SIG-M5 (cell line): Measurements from ENCODE around the gene HS6ST3.
"Not testable (repeated sequence)": the region's sequence is repeated elsewhere in the genome, so short reads cannot be mapped to it uniquely, and the experiment has no call there.

Experiments
- DNase-seq: peaks from one replicate; lab custom pipeline; 2025; lab: John Stamatoyannopoulos, UW

The HS6ST3 gene

DNA sequence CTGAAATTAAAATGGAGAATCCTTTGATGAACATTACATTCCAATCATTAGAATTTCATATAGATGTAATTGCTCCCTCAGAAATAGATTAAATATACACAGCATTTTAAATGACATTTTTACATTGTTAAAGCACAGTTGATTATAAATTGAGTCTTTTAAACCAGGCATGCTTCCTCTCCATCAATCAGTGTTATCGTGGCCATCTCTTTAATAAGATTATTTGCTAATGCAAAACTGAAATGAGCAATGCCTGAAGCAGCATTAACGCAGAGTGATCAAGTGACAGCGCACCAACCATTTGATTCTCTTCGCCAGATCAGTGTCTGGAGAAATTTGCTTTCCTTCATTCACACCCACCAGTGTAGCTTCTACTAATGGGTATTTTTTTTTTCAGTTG, 644.6 kb downstream of the HS6ST3 start:
- no peak for DNase-seq

DNA sequence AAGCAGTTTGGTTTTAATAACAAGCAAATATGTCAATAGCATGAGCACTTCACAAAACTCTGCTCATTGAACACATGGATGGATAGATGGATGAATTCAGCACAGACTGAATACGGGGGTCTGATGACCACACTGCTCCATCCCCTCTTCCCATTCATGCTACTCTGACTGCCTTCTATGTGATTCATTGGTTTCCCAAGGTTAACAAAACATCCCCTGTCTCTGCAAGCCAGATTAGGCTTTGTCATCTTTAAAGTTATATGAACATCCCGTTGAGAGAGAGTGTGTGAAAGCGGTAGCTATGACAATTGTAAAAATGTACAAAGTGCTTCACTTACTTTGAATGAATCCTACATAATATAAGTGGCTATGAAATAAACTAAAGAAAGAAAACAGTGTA, 651.9 kb downstream of the HS6ST3 start:
- no peak for DNase-seq

DNA sequence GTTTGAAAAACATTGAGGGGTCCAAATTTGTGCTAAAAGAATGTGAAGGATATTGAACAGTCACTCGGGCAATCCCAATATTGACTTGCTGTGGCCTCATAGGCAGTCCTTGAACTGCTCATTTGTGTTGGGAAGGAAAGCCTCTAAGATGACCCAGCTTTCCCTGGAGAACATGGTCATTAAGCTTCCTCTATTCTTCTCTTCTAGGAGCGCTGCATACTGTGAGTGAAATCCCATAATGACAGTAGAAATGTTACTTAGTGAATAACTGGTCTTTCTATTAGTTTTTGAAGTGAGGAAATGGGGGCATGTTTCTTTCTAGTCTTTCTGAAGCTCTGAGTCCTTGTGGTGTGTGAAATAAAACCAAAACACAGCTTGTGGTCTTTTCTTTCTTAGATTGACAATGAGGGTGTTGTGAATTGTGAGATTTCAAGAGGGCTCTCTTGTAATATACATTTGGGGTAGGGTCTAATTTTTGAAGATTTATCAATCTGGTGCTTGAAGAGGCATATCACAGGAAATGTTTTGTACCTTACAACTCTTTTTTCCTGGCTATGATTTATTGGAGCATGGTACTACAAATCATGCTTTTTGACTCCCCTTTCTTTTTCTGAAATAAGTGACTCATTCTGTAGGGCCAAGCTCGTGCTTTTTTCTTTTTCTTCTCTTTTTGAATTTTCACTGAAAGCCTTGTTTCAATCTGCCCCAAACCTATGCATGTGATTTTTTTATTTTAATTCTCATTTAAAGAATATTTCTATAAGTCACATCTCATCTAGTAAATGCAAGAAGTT, 653.6 kb downstream of the HS6ST3 start:
- DNase-seq, result no peak

DNA sequence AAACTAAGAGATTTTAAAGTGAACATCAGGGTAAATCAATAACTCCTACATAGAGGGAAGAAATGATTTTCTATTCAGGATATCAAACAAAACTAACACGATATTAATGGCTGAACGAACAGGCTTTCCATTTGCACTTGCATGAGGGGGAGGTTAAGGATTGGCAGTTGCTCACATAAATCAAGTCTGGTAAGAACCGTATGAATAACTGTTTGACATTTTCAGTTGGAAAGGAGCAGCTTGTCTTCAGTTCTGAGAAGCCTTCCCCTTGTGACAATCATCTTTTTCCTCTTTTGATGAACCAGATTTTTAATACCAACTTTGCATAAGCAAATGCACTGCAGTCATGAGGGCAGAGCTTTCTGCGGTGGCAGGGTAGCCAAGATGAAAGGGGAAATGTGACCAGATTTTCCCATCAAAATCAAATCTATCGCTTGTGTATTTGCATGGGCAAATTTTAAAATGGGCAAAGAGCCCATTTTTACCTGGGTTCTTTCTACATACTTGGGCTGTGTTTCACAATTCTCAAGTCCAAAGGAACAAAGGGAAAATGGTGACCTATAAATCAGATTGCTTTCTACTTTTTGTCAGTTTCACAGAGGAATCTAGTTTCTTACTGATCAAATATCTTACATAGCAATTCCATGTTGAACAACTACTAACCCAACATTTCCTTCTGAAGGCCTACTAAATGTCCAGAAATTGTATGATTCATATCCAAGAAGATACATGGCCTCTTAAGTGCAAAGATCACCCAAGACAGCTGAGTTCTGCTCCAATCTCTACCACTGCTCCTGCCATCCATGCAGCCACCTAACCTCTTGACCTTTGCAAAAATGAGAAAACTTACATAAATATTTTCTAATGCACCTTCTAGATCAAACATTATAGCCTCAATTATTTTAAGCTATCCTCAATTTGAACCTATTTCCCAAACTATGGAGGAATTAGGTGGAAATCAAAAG, 654.7 kb downstream of the HS6ST3 start:
- no peak for DNase-seq

DNA sequence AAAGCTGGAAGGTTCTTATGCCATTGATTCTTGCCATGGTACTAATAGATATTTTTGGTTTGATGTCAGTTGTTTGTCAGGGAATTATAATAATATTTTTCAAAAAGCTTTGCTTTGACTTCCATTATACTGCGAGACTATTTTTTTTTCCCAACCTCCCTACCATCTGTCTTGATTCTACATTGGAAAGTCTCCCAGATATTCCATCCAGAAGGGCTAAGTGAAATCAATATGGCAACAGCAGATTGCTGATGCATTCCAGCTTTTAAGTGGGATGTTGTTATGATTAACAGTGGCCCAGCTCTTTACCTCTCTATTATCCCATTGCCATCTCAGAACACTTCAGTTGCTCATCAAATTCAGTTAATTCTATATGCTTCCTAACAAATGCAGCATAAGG, 657.0 kb downstream of the HS6ST3 start:
- DNase-seq, result no peak

DNA sequence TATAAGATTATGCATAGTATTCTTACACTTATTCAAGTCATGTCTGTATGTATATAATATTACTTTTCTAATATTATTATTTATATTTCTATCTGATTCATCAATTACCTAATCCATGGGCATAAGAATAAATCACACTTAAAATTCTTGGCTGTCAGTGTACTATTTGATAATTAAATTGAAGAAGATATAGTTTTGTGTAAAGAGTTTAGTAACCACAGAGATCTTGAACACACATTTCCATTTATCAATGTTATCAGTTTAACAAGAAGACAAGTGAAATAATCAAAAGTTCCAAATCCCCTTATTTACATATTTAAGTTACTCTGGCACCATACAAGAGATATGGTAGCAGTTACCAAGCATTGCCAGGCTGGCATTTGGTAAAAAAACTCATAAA, 659.9 kb downstream of the HS6ST3 start:
- DNase-seq, result no peak

DNA sequence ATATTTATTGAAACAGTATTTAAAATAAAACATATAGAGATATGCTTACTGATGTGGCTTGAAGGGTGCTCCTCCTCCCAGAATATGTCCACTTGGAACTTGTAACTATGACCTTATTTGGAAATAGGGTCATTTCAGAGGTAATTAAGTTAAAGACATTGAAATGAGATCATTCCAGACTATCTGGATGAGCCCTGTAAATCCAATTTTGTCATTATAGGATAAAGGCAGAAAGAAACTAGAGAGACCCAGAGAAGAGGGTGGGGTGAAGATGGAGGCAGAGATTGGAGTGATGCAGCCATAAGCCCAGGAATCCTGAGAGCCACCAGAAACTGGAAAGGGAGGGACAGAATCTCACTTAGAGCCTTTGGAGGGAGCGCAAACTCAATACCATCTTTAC, 661.2 kb downstream of the HS6ST3 start:
- DNase-seq, result no peak

DNA sequence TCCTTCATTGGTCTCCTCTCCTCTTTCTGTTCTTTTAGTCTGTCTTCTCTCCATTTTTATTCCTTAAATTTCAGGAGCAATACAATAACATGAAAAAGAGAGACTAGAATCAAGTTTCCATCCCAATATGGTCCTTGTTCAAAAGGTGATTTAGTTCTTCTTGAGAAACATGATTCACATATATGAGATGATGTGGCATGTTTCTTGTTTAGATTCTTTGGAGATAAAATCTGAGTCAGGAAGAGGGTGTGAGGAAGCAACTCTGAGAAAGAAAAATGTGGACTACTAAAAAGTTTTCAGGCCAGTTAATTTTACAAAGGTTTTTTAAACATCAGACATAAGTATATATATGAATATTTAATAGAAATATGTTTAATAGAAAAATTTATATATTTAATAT, 673.0 kb downstream of the HS6ST3 start:
- DNase-seq, result no peak

DNA sequence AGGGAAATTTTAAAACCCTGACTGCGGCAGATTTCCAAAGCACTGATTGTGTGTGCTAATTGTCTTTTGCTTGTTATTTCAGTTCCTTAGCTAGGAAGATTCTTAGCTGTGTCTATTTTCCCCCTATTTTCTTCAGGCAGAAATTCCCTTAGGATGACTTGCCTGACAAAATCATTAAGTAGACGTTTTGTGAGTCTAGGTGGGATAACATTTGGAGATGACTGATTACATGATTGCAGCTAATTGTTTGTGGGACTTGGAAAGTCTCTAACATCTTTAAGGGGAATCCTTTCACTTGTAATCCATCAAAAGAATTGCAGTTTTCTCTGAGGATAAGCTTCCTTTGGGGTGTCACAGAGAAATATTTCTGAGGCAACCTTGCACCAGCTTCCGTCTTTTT, 676.4 kb downstream of the HS6ST3 start:
- DNase-seq, result no peak

DNA sequence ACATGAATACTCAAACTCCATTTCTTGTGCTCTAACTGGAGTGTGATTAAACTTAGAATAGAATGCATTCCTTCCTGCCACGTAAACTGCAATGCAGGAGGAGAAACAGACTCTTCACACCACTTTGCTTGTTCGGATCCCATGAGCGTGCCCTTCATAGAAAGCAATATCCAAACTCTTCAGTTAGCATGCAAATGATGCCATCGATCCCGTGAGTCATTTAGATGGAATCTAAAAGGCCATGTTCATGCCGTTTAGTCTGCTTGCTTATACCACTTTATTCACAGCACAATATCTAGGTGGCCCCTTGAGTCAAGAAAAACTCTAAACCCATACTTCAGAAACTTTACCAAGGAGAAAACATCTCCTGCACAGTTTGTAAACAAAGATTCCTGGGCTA, 678.6 kb downstream of the HS6ST3 start:
- no peak for DNase-seq

DNA sequence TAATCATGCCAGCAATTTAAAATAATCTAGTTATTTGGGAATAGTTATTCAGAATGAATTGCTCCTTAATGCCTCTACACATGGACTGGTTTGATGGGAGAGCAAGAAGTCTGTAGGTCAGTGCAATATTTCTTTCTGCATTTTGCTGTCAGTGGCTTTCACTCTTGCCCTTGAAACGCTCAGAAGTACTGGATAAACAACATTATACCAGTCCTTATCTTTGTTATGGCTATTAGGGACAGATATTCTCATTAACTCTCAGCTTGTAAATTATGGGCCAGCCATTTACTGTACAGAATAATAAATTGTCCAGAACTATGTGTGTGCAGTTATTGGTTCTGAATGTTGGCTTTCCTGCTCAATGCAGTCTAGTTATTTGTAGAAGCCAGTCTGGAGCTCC, 680.0 kb downstream of the HS6ST3 start:
- no peak for DNase-seq

DNA sequence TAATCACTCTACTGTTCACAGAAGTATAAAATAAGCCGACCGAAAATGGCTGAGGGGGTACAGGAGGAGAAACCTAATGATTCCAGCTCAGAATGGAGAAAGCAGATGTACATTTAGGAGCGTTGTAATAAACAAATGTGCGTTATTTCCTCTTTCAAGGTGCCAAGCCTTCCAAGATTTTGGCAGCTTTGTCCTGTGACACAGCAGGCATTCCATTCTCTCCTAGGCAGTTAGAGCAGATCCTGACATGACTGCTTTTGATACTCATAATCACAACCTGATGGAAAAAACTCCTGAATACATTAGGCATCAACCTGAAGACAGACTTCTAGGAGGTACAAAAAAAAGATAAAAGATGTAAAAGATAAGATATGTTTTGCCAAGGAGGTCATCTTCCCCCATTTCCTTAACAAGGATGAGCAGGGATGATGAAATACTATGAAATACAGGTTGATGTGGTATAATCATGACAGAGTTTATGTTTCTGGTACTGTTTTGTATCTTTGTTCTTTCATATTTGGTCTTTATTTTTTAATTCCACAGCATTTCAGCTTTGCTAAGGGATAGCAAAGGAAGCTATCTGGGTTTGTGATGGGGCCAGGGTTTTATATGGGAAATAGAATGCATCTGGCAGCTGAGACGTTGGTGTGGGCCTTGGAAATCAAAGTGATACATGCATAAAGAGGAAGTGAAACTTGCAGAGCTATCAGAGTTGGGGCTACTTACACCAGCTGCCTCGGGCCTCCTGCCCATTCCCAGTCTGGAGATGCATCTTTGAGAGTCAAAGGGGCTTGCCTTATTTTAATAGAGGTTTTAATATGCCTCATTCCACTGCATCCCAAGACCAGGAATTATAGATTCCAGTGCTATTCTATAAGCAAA, 681.8 kb downstream of the HS6ST3 start:
- DNase-seq, result no peak

DNA sequence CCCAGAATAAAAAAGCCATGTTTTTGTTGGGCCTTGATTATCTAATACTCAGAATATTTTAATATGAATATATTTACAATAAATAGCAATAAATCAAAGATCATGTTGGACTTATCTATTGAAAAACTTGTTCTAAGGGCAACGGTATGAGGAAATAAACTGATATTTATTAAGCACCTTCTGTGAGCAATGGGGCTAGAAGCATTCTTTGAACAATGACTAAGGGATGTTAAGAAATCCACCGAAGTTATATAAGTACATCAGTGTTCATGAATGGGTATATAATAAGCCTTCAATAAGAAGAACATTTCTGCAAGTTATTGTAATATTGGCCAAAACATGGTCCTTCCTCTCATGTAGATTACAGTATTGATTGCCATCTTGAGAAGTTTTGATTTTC, 682.5 kb downstream of the HS6ST3 start:
- DNase-seq, result no peak

DNA sequence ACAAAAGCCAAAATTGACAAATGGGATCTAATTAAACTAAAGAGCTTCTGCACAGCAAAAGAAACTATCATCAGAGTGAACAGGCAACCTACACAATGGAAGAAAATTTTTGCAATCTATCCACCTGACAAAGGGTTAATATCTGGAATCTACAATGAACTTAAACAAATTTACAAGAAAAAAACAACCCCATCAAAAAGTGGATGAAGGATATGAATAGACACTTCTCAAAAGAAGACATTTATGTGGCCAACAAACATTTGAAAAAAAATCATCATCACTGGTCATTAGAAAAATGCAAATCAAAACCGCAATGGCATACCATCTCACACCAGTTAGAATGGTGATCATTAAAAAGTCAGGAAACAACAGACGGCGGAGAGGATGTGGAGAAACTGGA, 688.4 kb downstream of the HS6ST3 start:
- not testable (repeated sequence) for DNase-seq

DNA sequence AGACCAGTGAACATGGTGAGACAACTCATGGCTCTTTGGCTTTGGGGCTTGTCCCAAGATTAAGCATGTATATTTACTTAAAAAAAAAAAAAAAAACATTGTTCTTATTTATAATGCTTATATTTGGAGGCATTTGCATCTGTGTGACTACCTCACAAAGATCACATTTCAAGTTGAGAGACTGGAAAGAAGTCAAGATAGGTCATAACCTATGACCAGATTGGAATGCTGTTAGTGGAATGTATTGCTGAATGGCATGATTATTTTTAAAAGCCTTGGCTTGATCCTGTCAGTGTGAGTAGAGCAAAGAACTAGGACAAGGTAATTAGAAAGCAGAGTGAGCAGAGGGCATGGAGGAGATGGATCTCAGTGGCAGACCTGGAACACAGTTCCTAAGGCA, 689.8 kb downstream of the HS6ST3 start:
- DNase-seq, result no peak

DNA sequence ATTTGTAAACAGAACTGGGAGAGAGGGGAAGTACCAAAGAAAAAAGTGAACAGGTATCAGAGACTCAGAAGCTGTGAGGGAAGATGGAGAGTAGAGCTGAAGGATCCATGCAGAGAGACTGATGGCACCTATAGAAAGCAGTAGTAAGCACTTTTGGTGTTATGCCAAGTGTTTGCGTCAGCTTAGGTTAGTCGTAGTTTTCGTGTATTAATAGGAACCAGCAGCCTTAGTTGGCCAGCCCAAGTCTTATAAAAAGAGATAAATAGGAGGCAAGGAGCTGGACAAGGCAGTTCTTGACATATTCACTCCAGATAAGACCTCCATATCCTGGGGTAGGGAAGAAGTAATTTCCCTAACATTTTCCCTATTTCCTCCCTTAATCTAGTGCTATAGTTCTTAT, 690.2 kb downstream of the HS6ST3 start:
- no peak for DNase-seq

DNA sequence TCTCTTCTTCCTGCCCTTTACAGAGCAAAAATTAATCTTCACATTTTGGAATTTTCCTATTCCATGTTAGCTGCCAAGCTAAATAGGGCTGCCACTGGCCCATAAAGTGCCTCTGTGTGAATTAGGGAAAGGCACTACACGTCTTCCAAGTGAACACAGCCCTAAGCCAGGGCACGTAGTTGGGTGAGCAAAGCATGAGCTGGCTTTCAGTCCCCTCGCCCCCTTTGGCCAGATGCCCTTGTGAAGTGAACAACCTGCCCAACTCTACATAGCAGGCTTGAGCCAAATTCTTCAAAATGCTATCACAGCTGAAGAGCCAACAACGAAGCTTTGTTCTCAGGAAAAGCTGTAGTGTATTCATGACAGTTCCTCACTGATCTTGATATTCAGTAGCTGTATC, 691.2 kb downstream of the HS6ST3 start:
- no peak for DNase-seq

DNA sequence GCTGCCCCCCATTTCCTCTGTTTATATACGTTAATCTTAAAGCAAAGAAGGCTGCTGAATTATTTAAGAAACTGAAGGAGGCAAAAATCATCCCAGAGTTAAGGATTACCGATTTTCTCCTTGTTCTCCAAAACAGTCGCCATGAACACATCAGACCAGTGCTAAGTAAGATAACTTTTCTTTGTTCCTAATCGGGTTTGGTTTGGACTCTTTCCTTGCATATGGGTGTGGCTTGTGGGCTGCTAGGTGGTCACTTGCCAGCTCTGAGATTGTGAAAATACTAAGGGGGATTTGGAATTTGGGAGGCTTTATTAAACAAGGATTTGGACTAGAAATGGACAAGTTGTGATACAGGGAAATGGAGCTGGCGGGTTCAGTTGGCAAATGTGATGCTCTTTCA, 692.3 kb downstream of the HS6ST3 start:
- DNase-seq, result no peak

DNA sequence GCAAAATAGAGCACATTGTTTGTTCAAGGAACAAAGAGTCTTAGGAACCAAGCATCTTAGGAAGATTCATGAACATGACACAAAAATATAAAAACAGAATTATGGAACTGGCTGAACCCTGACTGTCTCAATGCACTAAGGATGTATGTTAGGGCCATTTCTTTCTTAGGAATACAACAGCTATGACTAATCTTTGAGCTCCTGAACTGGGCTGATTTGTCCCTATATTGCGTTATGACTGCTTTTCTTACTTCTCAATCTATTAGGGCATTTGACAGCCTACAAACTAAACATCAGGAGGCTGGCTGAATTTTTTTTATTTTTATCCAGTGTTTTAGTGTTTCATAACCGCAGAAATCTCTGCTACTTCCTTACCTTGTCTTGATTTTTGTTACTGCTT, 693.1 kb downstream of the HS6ST3 start:
- DNase-seq, result no peak

DNA sequence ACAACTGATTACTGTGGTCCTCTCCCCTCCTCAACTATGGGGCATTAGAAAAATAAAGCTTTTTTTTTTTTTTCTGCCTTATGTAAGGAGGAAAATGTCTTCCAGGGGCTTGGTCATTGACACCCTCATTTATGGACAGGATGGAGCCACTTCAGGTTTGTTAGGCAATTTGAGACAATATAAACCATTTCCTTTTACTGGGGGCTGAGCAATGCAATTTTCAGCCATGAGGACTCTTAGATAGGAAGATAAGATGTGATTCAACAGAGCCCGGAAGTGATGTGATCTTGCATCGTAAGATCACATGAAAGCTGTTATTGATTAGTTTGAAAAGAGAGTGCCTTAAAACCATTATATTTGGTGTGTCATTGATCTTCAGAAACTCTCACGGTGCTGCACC, 693.6 kb downstream of the HS6ST3 start:
- DNase-seq, result no peak

DNA sequence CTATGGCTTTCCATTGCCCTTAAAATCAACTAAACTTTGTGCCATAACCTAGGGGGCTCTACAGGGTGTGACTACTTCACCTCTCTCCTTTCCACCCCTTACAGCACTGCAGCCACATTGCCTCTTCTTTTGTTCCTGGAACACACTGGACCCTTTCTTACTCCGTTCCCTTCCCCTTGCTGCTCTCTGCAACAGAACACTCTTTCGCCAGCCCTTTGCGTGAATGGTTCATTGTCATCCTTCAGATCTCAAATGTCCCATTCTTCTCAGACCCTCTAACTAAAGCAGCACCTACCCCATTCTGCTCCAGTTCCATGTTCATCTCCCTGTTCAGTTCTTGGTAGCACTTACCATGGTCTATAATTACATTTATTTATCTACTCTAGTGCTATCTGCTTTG, 696.1 kb downstream of the HS6ST3 start:
- DNase-seq, result no peak

DNA sequence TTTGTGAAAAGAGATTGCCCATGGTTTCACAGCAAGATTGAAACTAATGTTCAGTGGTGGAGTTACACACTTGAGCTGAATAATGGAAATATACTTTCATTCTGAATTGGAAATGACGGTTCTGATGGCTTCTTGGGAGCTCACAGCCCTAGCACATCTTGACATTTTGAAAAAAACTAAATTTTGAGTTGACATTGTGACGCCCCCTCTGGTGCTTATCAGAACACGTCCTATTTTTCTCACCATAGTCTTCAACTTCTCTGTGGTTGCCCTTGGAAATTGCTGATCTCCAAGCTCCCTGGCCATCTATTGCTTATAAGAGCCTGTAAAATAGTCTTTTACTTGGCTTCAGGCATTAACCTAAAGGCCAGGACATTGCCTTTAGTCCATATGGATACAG, 702.3 kb downstream of the HS6ST3 start:
- DNase-seq, result no peak
